HepG2 (cell line): ENCODE data around the gene SLC2A4. TPM values are rescaled to one million over a fixed set of nuclear protein-coding genes. Genes with fewer than 3 reads are reported as not detected.
A peak's percentile ranks its signal among the peaks of the same experiment; 100 is the strongest.

Experiments
- ATAC-seq: fragments of 200-7000 bp; cut with Tn5 transposase; 3 replicates; pipeline ENCODE4 v1.9.1; 2020; ENCODE audit warnings: mild to moderate bottlenecking, moderate library complexity
- BruUV-seq: library from RNA; stranded (reverse); fragments of 400-500 nt; replicated peaks from 2 replicates; lab custom pipeline; 2021; lab: Mats Ljungman, UMichigan
- CTCF ChIA-PET: fragments of 300-600 bp; formaldehyde crosslinking; extraction: SDS; loops from one replicate; lab custom pipeline; 2021; ENCODE audit warnings: low total read pairs, inconsistent platforms, low intra/inter-chr PET ratio; lab: Yijun Ruan, JAX
- POLR2A ChIA-PET: fragments of 350-600 bp; sonication (Branson Sonifier 250); formaldehyde crosslinking; loops from one replicate; lab custom pipeline; 2020; ENCODE audit warnings: antibody characterized with exemption, inconsistent platforms; lab: Yijun Ruan, JAX
- DNase-seq: peaks from one replicate; pipeline ENCODE4 v3.0.0-alpha.2; 2015; ENCODE audit warnings: low spot score
- FAIRE-seq: peaks from 3 replicates; lab custom pipeline; 2011; peaks lifted over from hg19 to GRCh38; lab: Jason Lieb, UNC
- H2AFZ ChIP-seq: one replicate; pipeline ENCODE4 v1.6.1; 2011; ENCODE audit warnings: low read length, inconsistent platforms
- H3K27ac ChIP-seq: fragments of 300-600 bp; 3 replicates; pipeline ENCODE4 v1.8.0; 2011; ENCODE audit warnings: mixed run types, mild to moderate bottlenecking, mixed read lengths, low read length, inconsistent platforms; ENCODE audit not compliant: insufficient read depth; ENCODE audit errors: extremely low read length
- H3K27me3 ChIP-seq, 2 experiments: fragments of 200-600 bp in 1 of 2; 2 replicates in 1 of 2; 3 replicates in 1 of 2; pipeline versions ENCODE4 v1.6.0 to v1.8.0; 2011; ENCODE audit warnings: low read length in 2 of 2, mild to moderate bottlenecking in 2 of 2, moderate library complexity in 2 of 2, inconsistent platforms in 1 of 2; ENCODE audit not compliant: insufficient read depth in 2 of 2, control insufficient read depth in 1 of 2
- H3K36me3 ChIP-seq, 2 experiments: fragments of 200-600 bp in 1 of 2; replicated peaks in 1 of 2; 2 replicates in 1 of 2; 3 replicates in 1 of 2; pipeline versions ENCODE4 v1.5.1 to v1.8.0; 2011; ENCODE audit warnings: low read length in 2 of 2, inconsistent platforms in 1 of 2; ENCODE audit not compliant: insufficient read depth in 2 of 2, control insufficient read depth in 1 of 2
- H3K4me1 ChIP-seq: 2 replicates; pipeline ENCODE4 v1.5.1; 2012; ENCODE audit warnings: low read length, inconsistent platforms; ENCODE audit not compliant: insufficient read depth
- H3K4me2 ChIP-seq: 2 replicates; pipeline ENCODE4 v1.6.0; 2011; ENCODE audit warnings: low read depth, low read length, inconsistent platforms
- H3K4me3 ChIP-seq, 3 experiments: fragments of 200-600 bp in 1 of 3; sonication (generic), shearing (Covaris generic) in 1 of 3; replicated peaks in 1 of 3; 2 replicates each; pipeline ENCODE4 v1.5.1; 2011 to 2016; ENCODE audit warnings: low read length in 3 of 3, inconsistent platforms in 2 of 3, low read depth in 2 of 3, mild to moderate bottlenecking in 2 of 3, control low read depth in 1 of 3, mixed read lengths in 1 of 3; ENCODE audit not compliant: insufficient read depth in 1 of 3
- H3K79me2 ChIP-seq: one replicate; pipeline ENCODE4 v1.6.1; 2011; ENCODE audit warnings: low read length, inconsistent platforms; ENCODE audit not compliant: insufficient read depth
- H3K9ac ChIP-seq: 2 replicates; pipeline ENCODE4 v1.6.0; 2011; ENCODE audit warnings: mild to moderate bottlenecking, low read depth, low read length, inconsistent platforms; ENCODE audit not compliant: insufficient read depth
- H3K9me3 ChIP-seq: 2 replicates; pipeline ENCODE4 v1.5.1; 2012; ENCODE audit warnings: mild to moderate bottlenecking, low read length
- H4K20me1 ChIP-seq: 2 replicates; pipeline ENCODE4 v1.6.0; 2011; ENCODE audit warnings: inconsistent platforms, mild to moderate bottlenecking, low read length, moderate library complexity; ENCODE audit not compliant: insufficient read depth
- AFF4 ChIP-seq: sonication (generic); formaldehyde crosslinking; IDR thresholded peaks from 2 replicates; pipeline ENCODE4 v1.4.0; 2020; ENCODE audit warnings: missing genetic modification reagents
- FLYWCH1 ChIP-seq: sonication (generic); formaldehyde crosslinking; IDR thresholded peaks from 2 replicates; pipeline ENCODE4 v1.8.1; 2023; ENCODE audit warnings: mild to moderate bottlenecking, missing genetic modification reagents
- MXI1 ChIP-seq: IDR thresholded peaks from 3 replicates; pipeline ENCODE4 v1.6.1; 2012; ENCODE audit warnings: low read depth, low read length, inconsistent platforms, borderline replicate concordance
- NFE2L2 ChIP-seq: fragments of 150-350 bp; IDR thresholded peaks from 2 replicates; pipeline ENCODE4 v1.6.1; 2014; ENCODE audit warnings: low read length
- POLR2AphosphoS5 ChIP-seq: IDR thresholded peaks from 2 replicates; pipeline ENCODE4 v1.6.1; 2012; ENCODE audit warnings: low read depth, low read length
- RBM39 ChIP-seq: fragments of 200-400 bp; formaldehyde crosslinking; IDR thresholded peaks from one replicate; pipeline ENCODE4 v1.6.1; 2018; ENCODE audit warnings: antibody characterized with exemption, mild to moderate bottlenecking, low read depth, low read length; ENCODE audit not compliant: poor library complexity, severe bottlenecking
- RFX3 ChIP-seq: IDR thresholded peaks from 2 replicates; pipeline ENCODE4 v1.6.1; 2016; ENCODE audit warnings: missing biosample characterization, missing genetic modification reagents
- TEAD3 ChIP-seq: optimal IDR thresholded peaks from 2 replicates; pipeline ENCODE3; 2016; ENCODE audit warnings: borderline replicate concordance
- TSC22D2 ChIP-seq: sonication (generic); formaldehyde crosslinking; IDR thresholded peaks from 2 replicates; pipeline ENCODE4 v1.5.1; 2020; ENCODE audit warnings: missing genetic modification reagents, mild to moderate bottlenecking, borderline replicate concordance
- ZBTB3 ChIP-seq: sonication (generic); formaldehyde crosslinking; IDR thresholded peaks from 2 replicates; pipeline ENCODE4 v1.4.0; 2020; ENCODE audit warnings: low read depth, mild to moderate bottlenecking, moderate library complexity, missing genetic modification reagents, borderline replicate concordance
- ZMYM4 ChIP-seq: sonication (generic); formaldehyde crosslinking; IDR thresholded peaks from 2 replicates; pipeline ENCODE4 v1.8.1; 2023; ENCODE audit warnings: mild to moderate bottlenecking, missing genetic modification reagents
- WGBS: methylation state at CpG from one replicate; pipeline ENCODE4 v1.1.6; 2017; ENCODE audit warnings: low lambda C conversion rate; 5-methylcytosine and 5-hydroxymethylcytosine counted together
- in situ Hi-C: cut with HindIII; loops from 2 replicates; pipeline ENCODE4 v1.10.0; 2017; ENCODE audit warnings: low pct_unique_long_range_greater_than_20kb; ENCODE audit not compliant: extremely low pct_ligation_motif_present
- intact Hi-C: fragments of 100-400 bp; cut with micrococcal nuclease; formaldehyde crosslinking; loops from one replicate; pipeline ENCODE4 v1.10.0; 2022; ENCODE audit not compliant: unreplicated experiment
- polyA plus RNA-seq, 8 experiments: library from polyadenylated mRNA; depleted of rRNA in 3 of 8; stranded (reverse) in 7 of 8; unstranded in 1 of 8; fragments of >200 nt; fragmentation: Illumina TruSeq in 4 of 8; extraction: Trizol in 4 of 8; gene quantifications; 2 replicates each; pipeline versions ENCODE4 v1.2.1 to v1.2.3, GENCODE V29; 2011 to 2016; ENCODE audit warnings: low read depth in 4 of 8, missing spikeins in 1 of 8, mixed read lengths in 1 of 8; ENCODE audit not compliant: insufficient read depth in 1 of 8
- total RNA-seq, 5 experiments: library from RNA; depleted of rRNA; stranded (reverse); fragments of >200 nt; fragmentation: Illumina TruSeq; extraction: Trizol; gene quantifications; 2 replicates each; pipeline ENCODE4 v1.2.3, GENCODE V29; 2016; ENCODE audit warnings: low read depth in 1 of 5
- TF ChIP-seq, protein P1 (sequence below): sonication (generic); formaldehyde crosslinking; IDR thresholded peaks from 2 replicates; pipeline ENCODE4 v1.5.0; 2020; ENCODE audit warnings: mild to moderate bottlenecking, missing genetic modification reagents
- TF ChIP-seq, protein P2 (sequence below): sonication (generic); formaldehyde crosslinking; IDR thresholded peaks from 2 replicates; pipeline ENCODE4 v1.8.0; 2022; ENCODE audit warnings: mild to moderate bottlenecking, missing genetic modification reagents; ENCODE audit not compliant: insufficient replicate concordance

Gene SLC2A4
- total and polyA plus RNA-seq, 2 of the 13 experiments (the other 11 are each of a cell fraction or from before 2014, with no cell fraction given), result 4.9 to 5.8 TPM

DNA sequence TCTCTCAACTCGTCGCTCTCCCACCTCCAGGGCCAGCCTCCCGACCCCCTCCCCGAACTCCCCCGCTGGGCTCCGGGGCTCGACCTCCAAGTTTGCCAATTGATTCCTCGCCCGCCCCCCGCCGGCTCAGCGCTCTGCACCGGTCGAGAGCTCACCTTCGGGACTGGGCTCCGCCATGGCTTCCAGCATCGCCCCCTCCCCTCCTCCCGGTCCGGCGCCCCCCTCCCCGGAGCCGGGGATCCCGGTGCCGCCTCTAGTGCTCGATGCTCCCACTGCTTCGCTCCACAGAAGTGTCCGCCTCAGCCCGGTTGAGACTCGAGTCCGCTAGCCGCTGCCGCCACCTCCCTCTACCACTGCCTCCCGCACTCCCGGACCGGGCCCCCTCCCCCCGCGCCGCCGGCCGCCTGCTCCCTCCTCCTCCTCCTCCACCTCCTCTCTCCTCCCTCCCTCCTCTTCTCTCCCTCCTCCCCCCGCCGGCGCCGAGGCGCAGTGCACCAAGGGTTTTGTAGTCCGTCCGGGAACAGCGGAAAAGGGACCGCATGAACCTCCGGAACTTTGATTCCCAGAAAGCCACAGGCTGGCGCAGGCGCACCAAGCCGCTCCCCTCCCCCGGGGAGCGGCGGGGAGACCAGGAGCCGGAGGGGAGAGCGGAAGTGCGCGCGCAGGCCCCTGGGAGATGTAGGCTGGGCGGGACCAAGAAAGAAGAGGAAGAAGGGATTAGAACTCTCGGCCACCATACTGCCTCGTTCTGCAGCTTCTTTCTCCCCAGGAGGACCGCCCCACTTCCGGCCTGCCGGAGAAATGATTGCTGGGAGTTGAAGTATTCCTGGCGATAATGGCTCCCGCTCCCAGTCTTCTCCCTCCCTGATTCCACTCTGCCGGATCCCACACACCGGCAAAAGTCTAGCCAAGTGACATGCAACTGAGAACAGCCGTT is 42.2 kb upstream of the SLC2A4 start, which contains the start of gene PHF23:
TSS of gene PHF23 (minus strand) at position 367 of the 937 bp plus-strand sequence. CDS start at position 189, 178 bp downstream.
- intact Hi-C loops, result loop anchor here (5.0 to 10.0 kb wide), 2 partner anchors 43 to 65 kb away; partner anchors contain the start of genes ASGR1 and SLC2A4
- Histone ChIP-seq H3K4me2 (peak within 1 kb of the TSS; percentile 97), H4K20me1 (0 out of 2 replicates have a peak, but pooled peaks cover 3% of the 10 kb centered on the region), H3K4me3 (peak within 1 kb of the TSS; percentile 97 to 98 (median 98)), H3K27ac (peak within 1 kb of the TSS; percentile 88), H3K79me2 (peaks cover 45% of the 10 kb centered on the region), H3K27me3 (no peaks in the 10 kb centered on the region; a peak in 1 of 5 replicates), H3K9me3 (no peaks in the 10 kb centered on the region), H3K4me1 (peaks cover 54% of the 10 kb centered on the region), H3K9ac (peak within 1 kb of the TSS; percentile 96), H3K36me3 (peaks cover 11 to 29% of the 10 kb centered on the region in 2 experiments), H2AFZ (no peak within 1 kb of the TSS)
- peak; percentile 98 for FAIRE-seq
- BruUV-seq, result no TSS peak
- peak; percentile 66 for ATAC-seq
- DNase-seq, result peak; percentile 97
- WGBS, result 1% methylated on average over 63 of the region's 72 CpGs
- CTCF ChIA-PET, result no interaction called here
- POLR2A ChIA-PET, result interaction anchor here (0.8 to 8.9 kb wide), 10 partner anchors 11 to 204 kb away, joined by 3 to 140 read pairs (median 7); partner anchors contain the start of genes ACADVL, ASGR1, ASGR2 and CTDNEP1
- in situ Hi-C loops, result no loop called here
- no peak for TF ChIP-seq FLYWCH1
- TF ChIP-seq ZBTB3 (CRISPR knock-in tag), result no peak
- TF ChIP-seq, protein P1, sequence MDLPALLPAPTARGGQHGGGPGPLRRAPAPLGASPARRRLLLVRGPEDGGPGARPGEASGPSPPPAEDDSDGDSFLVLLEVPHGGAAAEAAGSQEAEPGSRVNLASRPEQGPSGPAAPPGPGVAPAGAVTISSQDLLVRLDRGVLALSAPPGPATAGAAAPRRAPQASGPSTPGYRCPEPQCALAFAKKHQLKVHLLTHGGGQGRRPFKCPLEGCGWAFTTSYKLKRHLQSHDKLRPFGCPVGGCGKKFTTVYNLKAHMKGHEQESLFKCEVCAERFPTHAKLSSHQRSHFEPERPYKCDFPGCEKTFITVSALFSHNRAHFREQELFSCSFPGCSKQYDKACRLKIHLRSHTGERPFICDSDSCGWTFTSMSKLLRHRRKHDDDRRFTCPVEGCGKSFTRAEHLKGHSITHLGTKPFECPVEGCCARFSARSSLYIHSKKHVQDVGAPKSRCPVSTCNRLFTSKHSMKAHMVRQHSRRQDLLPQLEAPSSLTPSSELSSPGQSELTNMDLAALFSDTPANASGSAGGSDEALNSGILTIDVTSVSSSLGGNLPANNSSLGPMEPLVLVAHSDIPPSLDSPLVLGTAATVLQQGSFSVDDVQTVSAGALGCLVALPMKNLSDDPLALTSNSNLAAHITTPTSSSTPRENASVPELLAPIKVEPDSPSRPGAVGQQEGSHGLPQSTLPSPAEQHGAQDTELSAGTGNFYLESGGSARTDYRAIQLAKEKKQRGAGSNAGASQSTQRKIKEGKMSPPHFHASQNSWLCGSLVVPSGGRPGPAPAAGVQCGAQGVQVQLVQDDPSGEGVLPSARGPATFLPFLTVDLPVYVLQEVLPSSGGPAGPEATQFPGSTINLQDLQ (CRISPR knock-in tag), result no peak
- TF ChIP-seq POLR2AphosphoS5, result peak; percentile 69
- peak; percentile 67; the same call in 2 of the 3 replicates for TF ChIP-seq MXI1
- TF ChIP-seq NFE2L2, result no peak
- no peak for TF ChIP-seq TSC22D2 (CRISPR knock-in tag)
- TF ChIP-seq, protein P2, sequence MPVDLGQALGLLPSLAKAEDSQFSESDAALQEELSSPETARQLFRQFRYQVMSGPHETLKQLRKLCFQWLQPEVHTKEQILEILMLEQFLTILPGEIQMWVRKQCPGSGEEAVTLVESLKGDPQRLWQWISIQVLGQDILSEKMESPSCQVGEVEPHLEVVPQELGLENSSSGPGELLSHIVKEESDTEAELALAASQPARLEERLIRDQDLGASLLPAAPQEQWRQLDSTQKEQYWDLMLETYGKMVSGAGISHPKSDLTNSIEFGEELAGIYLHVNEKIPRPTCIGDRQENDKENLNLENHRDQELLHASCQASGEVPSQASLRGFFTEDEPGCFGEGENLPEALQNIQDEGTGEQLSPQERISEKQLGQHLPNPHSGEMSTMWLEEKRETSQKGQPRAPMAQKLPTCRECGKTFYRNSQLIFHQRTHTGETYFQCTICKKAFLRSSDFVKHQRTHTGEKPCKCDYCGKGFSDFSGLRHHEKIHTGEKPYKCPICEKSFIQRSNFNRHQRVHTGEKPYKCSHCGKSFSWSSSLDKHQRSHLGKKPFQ (CRISPR knock-in tag), result peak; percentile 1
- TF ChIP-seq AFF4 (CRISPR knock-in tag), result no peak
- no peak for TF ChIP-seq TEAD3 (CRISPR knock-in tag)
- TF ChIP-seq ZMYM4 (CRISPR knock-in tag), result peak; percentile 48; the same call in 1 of the 2 replicates
- no peak for TF ChIP-seq RFX3 (CRISPR knock-in tag)
- TF ChIP-seq RBM39, result peak; percentile 63
